Forelimb muscle (tissue), 1 donor: Measurements from ENCODE around the gene TMEM86A. TPM values are rescaled to one million over a fixed set of nuclear protein-coding genes. Genes with fewer than 3 reads are reported as not detected.
"Not testable (repeated sequence)": the region's sequence is repeated elsewhere in the genome, so short reads cannot be mapped to it uniquely, and the experiment has no call there.

Source experiments
- DNase-seq: peaks from one replicate; pipeline ENCODE4 v3.0.0-alpha.2; 2013; ENCODE audit warnings: low read depth
- polyA plus RNA-seq: library from polyadenylated mRNA; unstranded; fragments of 120-200 nt; gene quantifications from one replicate; pipeline ENCODE4 v1.2.1, GENCODE V29; 2013; ENCODE audit not compliant: insufficient read length

TMEM86A gene, protein sequence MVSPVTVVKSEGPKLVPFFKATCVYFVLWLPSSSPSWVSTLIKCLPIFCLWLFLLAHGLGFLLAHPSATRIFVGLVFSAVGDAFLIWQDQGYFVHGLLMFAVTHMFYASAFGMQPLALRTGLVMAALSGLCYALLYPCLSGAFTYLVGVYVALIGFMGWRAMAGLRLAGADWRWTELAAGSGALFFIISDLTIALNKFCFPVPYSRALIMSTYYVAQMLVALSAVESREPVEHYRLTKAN
- 3.8 TPM for polyA plus RNA-seq

DNA sequence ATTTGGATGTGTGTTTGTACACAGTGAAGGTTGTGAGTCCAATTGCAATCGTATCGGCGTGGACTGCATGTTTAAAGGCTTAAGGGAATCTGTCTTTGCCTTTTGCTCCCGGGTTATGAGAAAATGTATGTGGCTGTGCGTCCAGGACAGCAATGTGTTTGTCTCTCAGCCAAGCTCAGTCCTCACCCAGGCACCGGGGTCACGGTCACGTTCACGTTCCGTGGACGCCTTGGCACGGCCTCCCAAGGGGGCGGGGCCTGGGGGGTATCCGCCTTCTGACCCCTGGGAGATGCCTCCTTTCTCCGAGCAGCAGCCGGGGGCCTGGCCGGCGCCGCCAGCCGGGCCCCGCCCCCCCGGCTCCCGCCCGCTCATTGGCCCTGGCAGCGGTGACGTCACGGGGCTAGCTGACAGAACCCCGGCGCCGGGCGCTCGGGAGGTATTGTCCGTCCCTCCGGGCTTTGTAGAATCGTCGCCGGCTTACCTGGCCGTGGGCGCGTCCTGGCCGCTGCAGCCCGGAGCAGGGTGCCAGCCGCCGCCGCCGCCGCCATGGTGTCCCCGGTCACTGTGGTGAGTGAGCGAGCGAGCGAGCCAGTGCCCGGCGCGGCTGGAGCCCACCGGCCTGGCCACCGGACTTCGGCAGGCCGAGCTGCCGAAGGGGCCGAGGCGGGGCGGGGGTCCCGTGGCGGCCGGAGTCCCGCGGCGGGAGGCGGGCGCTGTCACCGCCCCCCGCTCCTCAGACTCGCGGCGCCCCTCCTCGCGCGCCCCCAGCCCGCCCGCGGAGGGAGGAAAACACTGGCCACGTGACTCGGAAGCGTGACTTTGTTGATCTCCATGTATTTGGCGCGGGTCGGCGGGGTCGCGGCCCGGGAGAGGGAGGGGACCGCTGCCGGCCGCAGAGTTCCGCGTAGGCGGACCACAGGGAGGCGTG lies at the start of gene TMEM86A:
Gene TMEM86A (plus strand): TSS at position 439 of the 928 bp plus-strand sequence. CDS start 108 bp downstream, at position 547.
- peak; percentile 64 for DNase-seq

DNA sequence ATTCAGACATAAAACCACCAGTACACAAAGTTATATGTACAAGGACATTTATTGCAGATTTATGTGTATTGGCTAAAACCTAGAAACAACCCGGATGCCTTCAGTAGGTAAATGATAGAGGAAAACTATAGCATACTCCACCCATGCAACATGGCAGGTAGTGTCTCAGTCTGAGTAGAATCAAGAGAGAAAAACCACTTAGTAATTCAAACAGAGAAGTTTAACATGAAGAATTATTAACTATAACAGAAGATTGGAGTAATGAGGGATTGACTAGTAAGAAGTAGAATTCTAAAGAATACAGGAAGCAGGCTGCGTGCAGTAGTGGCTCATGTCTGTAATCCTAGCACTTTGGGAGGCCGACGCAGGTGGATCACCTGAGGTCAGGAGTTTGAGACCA lies 48.2 kb upstream of the TMEM86A start:
- no peak for DNase-seq

DNA sequence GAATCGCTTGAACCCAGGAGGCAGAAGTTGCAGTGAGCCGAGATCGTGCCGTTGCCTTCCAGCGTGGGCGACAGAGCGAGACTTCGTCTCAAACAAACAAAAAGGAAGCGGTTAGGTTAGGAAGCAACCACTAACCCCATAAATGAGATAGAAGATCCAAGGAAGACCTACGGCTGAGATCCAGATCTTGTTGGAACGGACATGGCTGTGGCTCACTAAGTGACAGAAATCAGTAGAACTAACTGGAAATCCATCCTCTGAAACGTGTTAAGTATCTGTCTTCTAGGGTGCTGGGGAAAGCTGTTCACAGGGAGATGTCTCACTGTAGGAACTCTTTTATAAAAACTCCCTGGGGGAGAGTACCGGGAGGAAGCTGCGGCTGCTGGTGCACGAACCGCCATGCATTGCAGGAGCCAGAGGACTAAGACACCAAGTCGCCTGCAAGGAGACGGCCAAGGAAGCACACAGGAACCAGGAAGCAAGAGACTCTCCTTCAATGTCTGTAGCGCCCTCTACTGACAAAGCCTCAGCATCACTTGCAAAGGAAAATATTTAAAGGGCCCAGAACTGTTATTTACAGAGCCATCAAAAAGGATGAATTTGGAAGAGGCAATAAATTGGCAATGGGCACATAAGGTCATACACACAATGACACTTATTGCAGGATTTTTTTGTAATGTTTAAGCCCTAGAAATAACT lies 47.6 kb upstream of the TMEM86A start:
- DNase-seq, result no peak

DNA sequence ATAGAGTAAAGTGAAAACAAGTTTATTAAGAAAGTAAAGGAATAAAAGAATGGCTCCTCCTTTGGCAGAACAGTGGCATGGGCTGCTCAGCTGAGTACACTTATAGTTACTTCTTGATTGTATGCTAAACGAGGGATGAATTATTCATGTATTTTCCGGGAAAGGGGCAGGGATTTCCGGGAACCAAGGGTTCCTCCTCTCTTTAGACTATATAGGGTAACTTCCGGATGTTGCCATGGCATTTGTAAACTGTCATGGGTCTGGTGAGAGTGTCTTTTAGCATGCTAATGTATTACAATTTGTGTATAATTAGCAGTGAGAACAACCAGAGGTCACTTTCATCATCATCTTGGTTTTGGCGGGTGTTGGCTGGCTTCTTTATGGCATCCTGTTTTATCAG lies 40.9 kb upstream of the TMEM86A start:
- DNase-seq, result no peak

DNA sequence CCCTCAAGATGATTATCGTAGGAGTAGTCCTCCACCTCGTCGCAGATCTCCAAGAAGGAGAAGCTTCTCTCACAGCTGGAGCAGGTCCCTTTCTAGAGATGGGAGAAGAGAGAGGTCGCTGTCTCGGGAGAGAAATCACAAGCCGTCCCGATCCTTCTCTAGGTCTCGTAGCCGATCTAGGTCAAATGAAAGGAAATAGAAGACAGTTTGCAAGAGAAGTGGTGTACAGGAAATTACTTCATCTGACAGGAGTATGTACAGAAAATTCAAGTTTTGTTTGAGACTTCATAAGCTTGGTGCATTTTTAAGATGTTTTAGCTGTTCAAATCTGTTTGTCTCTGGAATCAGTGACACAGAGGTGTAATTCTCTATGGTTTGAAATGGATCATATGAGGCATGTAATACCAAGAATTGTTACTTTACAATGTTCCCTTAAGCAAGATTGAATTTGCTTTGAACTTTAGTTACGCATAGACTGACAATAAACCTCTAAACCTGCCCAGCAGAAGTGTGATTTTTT lies 33.2 kb upstream of the TMEM86A start:
- not testable (repeated sequence) for DNase-seq

DNA sequence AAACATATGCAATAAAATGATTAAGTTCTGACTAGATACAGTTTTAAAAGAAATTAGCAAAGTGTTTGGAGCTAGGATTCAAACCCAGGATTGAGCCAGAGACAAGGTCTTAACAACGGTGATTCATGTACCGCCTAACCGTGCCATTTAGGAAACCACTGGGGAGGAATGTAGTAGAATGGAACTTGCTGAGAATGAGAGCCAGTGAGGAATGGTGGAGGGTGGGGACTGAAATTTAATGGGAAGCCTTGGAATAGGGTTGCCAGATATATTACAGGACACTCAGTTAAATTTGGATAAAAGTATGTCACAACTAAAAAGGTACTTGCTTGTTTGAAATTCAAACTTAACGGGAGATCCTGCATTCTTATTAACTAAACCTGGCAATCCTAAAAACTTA lies 30.4 kb upstream of the TMEM86A start:
- no peak for DNase-seq

DNA sequence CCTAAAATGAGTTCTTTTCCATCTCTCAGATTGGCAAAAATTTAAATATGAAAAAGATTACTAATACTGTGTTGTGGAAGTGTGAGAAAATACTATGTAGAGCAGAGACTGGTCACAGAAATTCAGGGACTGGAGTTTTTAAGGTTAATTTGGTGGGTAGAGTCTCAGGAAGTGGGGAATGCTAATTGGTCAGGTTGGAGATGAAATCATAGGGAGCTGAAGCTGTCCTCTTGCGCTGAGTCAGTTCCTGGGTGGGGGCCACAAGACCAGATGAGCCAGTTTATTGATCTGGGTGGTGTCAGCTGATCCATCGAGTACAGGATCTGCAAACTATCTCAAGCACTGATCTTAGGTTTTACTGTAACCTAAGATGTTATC lies 29.4 kb upstream of the TMEM86A start:
- no peak for DNase-seq

DNA sequence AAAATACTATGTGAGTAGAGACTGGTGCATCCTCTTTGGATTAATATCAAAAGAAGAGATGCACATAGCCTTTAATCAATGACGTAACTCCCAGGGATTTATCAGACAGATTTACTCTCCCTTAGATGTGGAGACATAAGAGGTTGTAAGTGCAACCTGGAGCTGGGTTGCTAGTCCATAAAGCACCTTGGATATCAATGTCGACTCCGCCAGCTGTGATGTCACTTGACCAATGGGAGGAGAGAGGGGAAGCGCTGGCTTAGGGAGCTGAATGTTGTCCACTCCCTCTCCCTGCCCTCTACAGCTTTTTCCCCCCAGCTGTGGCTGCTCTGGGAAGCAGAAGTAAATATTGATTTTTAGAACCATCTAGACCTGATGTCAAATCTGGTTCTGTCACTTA lies 28.9 kb upstream of the TMEM86A start:
- no peak for DNase-seq

DNA sequence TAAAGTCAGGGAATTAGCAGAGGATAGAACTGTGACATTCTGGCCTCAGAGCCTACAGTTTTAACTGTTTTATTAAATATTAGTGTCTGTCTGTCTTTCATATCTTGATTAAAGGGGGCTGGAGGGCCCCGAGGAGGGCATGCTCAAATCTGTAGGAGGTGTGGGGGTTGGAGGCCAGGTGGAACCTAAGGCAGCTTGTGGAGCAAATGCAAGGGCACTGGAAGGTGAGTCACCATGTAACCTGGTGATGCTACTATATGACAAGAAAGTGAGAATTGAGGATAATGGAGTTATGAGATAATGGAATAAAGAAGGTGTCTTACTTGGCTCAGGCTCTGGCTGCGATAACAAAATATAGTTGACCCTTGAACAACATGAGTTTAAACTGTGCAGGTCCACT lies 27.3 kb upstream of the TMEM86A start:
- DNase-seq, result no peak

DNA sequence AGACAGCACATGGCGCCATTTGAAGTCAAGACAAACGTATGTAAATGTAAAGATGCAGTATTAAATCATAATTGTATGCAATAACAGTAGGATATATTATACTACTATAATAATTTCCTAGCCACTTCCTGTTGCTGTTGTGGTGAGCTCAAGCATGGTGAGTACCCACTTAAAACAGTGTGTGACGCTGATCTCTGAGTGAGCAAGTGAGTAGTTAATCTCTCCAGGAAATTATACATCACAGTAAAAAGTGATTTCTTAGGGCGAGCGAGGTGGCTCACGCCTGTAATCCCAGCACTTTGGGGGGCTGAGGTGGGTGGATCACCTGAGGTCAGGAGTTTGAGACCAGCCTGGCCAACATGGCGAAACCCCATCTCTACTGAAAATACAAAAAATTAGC lies 26.4 kb upstream of the TMEM86A start:
- DNase-seq, result not testable (repeated sequence)

DNA sequence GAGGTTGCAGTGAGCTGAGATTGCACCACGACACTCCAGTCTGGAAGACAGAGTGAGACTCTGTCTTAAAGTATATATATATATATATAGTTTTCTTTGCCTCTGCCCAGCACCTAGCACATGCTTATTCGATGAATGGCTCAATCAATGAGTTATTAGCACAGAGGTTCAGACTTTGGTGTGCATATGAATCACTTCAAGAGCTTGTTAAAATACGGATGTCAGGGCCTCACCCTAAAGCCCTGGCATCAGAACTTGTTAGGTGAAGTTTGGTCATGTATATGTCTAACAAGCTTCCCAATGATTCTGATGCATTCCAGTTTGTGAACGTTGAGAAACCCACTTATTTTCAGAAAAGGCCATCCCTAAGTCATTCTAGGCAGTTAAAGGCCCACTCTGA lies 21.8 kb upstream of the TMEM86A start:
- no peak for DNase-seq

DNA sequence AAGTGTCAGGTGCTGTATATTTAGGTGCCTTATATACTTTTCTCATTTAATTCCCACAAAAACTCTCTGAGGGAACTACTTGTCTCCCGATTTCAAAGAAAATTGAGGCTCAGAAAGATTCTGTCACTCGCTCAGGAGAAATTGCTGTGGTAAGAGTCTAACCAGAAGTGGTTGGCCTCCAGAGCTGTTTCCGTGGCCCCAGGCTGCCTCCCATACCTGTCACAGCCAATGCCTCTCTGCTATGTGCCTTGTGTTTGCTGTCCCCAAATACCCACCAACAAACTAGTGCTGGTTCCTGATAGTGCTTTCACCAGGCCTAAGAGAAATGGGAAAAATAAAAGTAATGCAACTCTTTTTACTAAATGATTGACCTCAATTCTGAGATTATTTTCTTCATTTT lies 21.0 kb upstream of the TMEM86A start:
- no peak for DNase-seq

DNA sequence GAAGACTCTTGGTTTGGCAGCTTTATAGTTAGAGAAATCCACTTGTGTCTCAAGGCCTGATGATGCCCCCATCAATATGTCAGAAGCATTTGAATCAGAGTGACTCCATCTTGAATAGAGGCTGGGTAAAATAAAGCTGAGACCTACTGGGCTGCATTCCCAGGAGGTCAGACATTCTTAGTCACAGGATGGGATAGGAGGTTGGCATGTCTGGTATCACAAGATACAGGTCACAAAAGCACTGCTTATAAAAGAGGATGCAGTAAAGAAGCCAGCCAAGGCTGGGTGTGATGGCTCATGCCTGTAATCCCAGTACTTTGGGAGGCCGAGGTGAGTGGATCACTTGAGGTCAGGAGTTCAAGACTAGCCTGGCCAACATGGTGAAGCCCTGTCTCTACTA lies 16.6 kb upstream of the TMEM86A start:
- DNase-seq, result not testable (repeated sequence)

DNA sequence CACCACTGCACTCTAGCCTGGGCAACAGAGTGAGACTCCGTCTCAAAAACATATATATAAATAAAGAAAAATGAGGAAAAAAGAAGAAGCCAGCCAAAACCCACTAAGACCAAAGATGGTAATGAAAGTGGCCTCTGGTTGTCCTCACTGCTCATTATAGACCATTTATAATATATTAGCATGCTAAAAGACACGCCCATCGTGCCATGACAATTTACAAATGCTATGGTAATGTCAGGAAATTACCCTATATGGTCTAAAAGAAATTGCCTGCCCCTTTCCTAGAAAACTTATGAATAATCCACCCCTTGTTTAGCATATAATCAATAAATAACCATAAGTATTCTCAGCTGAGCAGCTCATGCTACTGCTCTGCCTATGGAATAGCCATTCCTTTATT lies 16.1 kb upstream of the TMEM86A start:
- no peak for DNase-seq

DNA sequence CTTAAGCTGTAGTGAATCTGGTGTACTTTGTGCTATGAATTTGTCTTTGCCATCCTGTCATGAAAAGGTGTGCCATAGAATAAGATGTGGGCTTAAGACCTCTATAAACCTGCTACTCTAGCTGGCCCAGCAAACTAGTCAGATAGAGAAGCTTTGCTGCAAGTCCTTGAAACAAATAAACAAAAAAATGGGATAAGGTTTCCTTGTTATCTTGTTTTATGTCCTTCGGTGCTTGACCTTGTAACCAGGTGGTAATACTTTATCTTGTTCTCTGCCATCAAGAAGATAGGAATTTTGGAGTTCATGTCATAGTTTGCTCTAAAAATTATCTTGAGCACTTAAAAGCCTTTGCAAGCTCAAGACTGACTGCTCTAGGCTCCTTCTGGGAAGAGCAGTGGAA lies 14.3 kb upstream of the TMEM86A start:
- DNase-seq, result no peak

DNA sequence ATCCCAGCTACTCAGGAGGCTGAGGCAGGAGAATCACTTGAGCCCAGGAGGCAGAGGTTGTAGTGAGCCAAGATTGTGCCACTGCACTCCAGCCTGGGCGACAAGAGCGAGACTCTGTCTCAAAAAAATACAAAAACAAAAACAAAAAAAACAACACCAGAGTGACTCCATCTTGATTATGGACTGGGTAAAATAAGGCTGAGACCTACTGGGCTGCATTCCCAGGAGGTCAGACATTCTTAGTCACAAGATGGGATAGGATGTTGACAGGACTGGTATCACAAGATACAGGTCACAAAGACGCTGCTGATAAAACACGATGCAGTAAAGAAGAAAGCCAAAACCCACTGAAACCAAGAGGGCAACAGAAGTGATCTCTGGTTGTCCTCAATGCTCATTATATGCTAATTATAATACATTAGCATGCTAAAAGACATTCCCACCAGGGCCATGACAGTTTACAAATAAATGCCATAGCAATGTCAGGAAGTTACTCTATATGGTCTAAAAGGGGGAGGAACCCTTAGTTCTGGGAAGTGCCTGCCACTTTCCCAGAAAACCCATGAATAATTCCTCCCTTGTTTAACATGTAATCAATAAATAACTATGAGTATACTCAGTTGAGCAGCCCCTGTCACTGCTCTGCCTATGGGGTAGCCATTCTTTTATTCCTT lies 7.0 kb upstream of the TMEM86A start:
- DNase-seq, result not testable (repeated sequence)

DNA sequence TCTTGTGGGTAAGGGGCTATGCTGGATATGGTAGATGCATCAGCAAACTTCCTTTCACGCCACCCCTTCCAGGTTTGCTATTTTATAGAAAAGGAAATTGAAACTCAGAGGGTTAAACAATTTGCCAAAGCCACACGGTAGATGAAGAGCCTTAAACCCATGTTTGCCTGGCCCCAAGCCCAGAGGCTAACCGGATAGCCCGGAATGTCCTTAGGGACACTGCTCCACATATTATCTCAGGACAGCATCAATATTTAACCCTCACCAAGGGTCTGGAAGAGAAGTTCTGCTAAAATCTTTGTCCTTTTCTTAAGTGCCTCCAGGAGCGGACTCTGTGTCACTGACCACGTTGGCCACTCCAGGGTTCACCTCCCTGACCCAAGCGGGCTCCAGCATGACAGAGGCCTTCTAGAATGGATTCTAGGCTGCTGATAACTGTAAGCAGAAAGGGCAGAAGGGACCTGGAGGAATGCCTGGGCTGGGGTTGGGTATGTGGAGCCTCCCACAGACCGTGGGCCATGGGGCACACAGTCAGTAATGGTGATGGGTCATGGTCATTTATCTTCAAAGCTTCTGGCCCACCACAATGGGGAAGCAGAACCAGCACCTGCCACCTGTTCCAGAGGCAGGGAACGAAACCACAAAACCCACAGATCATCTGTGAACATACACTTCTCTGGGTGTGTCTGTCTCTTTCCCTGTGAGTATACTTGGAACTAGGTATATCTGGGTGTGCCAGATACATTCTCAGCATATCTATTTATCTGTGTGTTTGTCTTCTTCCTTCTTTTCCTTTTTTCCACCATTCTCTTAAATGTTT lies 5.4 kb upstream of the TMEM86A start:
- no peak for DNase-seq

DNA sequence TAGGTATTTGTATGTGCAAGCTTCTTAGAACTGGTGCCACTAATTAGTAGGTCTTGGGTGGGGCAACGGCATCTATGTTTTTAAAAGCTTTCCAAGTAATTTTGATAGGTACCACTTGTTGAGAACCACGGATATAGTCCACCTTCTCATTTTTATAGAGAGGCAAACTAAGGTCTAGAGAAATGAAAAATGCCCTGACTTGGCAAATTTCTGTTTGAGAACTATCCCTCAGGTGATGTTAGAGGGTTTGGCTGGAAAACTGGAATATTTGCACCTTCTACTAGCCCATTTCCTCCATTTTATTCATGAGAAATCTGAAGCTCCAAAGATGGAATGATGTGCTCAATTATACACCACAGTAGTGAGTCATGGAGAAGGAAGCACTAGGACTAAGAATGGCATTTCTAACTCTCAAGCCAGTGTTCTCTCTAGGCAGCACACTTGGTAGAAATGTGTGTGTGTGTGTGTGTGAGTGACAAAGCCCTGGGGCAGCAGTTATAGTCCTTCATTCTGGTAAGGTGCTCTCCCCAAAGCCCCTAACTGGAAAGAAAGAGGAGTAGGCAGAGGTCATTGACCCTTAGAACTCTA lies 1.8 kb upstream of the TMEM86A start:
- no peak for DNase-seq

DNA sequence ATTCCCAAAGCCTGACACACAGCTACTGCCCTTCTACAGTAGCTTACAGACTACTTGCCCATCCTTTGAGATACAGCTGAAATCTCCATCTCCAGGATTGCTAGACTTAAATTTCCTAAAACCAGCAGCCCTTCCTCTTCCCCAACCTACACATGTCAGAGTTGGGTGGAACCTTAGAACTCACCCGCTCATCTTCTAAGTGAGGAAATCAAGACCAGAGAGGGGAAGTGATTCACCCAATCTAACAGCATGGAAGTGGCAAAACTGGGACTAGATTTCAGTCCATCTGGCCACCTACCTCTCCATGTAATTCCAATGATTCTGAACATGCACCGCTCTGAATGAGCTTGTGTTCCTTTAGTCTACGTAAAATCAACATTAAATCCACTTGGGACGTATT lies 1.0 kb upstream of the TMEM86A start:
- no peak for DNase-seq

DNA sequence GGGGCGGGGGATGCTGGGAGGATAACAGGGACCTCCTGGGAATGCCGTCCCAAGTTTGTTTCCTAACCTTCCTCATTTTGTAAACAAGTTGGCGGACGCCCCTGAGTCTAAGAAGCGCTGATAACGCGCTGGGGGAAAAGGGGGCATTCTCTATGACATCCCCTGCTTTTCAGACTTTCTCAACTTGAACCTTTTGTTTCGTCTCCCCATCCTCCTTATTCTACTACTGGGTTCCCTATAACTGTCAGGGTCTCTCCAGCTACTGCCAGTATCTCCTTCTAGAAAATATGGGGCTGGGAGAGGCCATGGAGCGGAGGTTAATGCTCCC lies 654 bp downstream of the TMEM86A start:
- DNase-seq, result no peak

DNA sequence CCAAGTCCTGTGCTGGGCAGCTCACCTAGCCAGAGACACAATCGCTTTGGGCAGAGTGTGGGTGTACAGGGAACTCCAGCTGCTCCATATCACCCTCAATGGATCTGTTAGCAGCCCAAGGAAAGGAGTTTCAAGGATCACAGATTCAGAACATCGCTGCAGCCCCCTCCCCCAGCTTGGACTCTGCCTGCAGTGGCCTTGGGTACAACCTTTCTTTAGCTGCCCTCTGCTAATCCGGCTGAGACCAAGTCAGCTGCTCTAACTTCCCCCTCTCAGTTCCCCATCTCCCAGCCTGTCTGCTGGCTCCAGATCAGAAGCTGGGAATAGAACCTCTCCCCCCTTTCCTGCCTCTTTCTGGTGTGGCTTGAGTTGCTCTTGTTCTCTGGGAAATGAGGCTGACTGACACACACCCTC lies 1.3 kb downstream of the TMEM86A start:
- no peak for DNase-seq
